Fibroblast of lung (primary cell): ENCODE results near the gene FAM83D.

Source experiments
- EZH2 ChIP-seq: IDR thresholded peaks from 2 replicates; pipeline ENCODE4 v1.5.1; 2012; ENCODE audit warnings: low read length, control low read depth, mild to moderate bottlenecking; ENCODE audit errors: missing control alignments
- TF ChIP-seq, protein P1 (sequence below), 2 donors: IDR thresholded peaks in 1 of 2; conservative IDR thresholded peaks in 1 of 2; 1 replicate in 1 of 2; 2 replicates in 1 of 2; pipeline ENCODE4 v1.5.1; 2011 to 2012; ENCODE audit warnings: low read length in 2 of 2, control low read depth in 1 of 2, inconsistent platforms in 1 of 2, low read depth in 1 of 2, mild to moderate bottlenecking in 1 of 2

- TF ChIP-seq, protein P1, sequence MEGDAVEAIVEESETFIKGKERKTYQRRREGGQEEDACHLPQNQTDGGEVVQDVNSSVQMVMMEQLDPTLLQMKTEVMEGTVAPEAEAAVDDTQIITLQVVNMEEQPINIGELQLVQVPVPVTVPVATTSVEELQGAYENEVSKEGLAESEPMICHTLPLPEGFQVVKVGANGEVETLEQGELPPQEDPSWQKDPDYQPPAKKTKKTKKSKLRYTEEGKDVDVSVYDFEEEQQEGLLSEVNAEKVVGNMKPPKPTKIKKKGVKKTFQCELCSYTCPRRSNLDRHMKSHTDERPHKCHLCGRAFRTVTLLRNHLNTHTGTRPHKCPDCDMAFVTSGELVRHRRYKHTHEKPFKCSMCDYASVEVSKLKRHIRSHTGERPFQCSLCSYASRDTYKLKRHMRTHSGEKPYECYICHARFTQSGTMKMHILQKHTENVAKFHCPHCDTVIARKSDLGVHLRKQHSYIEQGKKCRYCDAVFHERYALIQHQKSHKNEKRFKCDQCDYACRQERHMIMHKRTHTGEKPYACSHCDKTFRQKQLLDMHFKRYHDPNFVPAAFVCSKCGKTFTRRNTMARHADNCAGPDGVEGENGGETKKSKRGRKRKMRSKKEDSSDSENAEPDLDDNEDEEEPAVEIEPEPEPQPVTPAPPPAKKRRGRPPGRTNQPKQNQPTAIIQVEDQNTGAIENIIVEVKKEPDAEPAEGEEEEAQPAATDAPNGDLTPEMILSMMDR (conservative IDR thresholded peaks at IDR 0.05 in 1 of 2, IDR thresholded peaks at IDR 0.05 in 1 of 2; ENCODE audit: low read depth in 1 of 2, low read length in 2 of 2), result no peak
- TF ChIP-seq EZH2, result no peak
Observed at GRCh38 chr20:38890497-38890818, 35.8 kb upstream of the FAM83D start.
